Kidney (tissue), 14 donors: ENCODE data around the gene CXorf38. TPM values are rescaled to one million over a fixed set of nuclear protein-coding genes. Genes with fewer than 3 reads are reported as not detected.

Experiments used
- DNase-seq, 5 donors: peaks; one replicate each; pipeline ENCODE4 v3.0.0-alpha.2; 2013 to 2020
- FAIRE-seq: peaks from 2 replicates; lab custom pipeline; 2012; peaks lifted over from hg19 to GRCh38; lab: Jason Lieb, UNC
- H3K27ac ChIP-seq, 2 donors: one replicate each; pipeline ENCODE4 v1.7.0; 2013; ENCODE audit warnings: low read depth in 2 of 2, low read length in 2 of 2, inconsistent platforms in 1 of 2
- H3K27me3 ChIP-seq: one replicate; pipeline ENCODE4 v1.7.1; 2013; ENCODE audit warnings: low read length, inconsistent platforms; ENCODE audit not compliant: control insufficient read depth, insufficient read depth
- H3K36me3 ChIP-seq, 3 donors: one replicate each; pipeline versions ENCODE4 v1.7.0 to v1.7.1; 2013; ENCODE audit warnings: low read length in 3 of 3, control low read depth in 1 of 3, inconsistent platforms in 1 of 3; ENCODE audit not compliant: insufficient read depth in 3 of 3, control insufficient read depth in 2 of 3
- H3K4me1 ChIP-seq, 3 donors: one replicate each; pipeline versions ENCODE4 v1.7.0 to v1.7.1; 2013; ENCODE audit warnings: low read length in 3 of 3, inconsistent platforms in 1 of 3, low read depth in 1 of 3; ENCODE audit not compliant: control insufficient read depth in 2 of 3, insufficient read depth in 2 of 3
- H3K4me3 ChIP-seq, 3 donors: one replicate each; pipeline versions ENCODE4 v1.7.0 to v1.8.1; 2013; ENCODE audit warnings: low read length in 3 of 3, control low read depth in 1 of 3, inconsistent platforms in 1 of 3
- H3K9ac ChIP-seq, 3 donors: one replicate each; pipeline versions ENCODE4 v1.7.0 to v1.7.1; 2013; ENCODE audit warnings: low read length in 3 of 3, control low read depth in 1 of 3, inconsistent platforms in 1 of 3
- H3K9me3 ChIP-seq, 3 donors: one replicate each; pipeline versions ENCODE4 v1.7.0 to v1.7.1; 2013; ENCODE audit warnings: low read length in 3 of 3, control low read depth in 1 of 3, inconsistent platforms in 1 of 3; ENCODE audit not compliant: control insufficient read depth in 2 of 3, insufficient read depth in 1 of 3
- CTCF ChIP-seq: IDR thresholded peaks from 3 replicates; pipeline ENCODE4 v1.5.1; 2012; ENCODE audit warnings: mild to moderate bottlenecking, moderate library complexity, borderline replicate concordance; ENCODE audit not compliant: insufficient read depth; ENCODE audit errors: extremely low read depth
- intact Hi-C: fragments of 100-400 bp; cut with DNase I; formaldehyde crosslinking; loops from one replicate; pipeline ENCODE4 v1.11.1; 2022
- polyA plus RNA-seq: library from polyadenylated mRNA; stranded (reverse); fragments of 350-450 nt; fragmentation: Illumina TruSeq; extraction: RNeasy Lipid Tissue Mini Kit (QIAGEN cat#74804); gene quantifications from one replicate; pipeline ENCODE4 v1.2.3, GENCODE V29; 2014; ENCODE audit warnings: low read depth, low replicate concordance; ENCODE audit not compliant: insufficient read depth
- total RNA-seq: library from RNA; stranded (reverse); fragmentation: NEBNext Ultra II Directional; extraction: Animal tissue kit (Norgen Biotek cat#: 25700); gene quantifications from one replicate; pipeline ENCODE4 v1.2.1, GENCODE V29; 2021
- donor health status: control.
- donor health status: control.
- donor health status: control.
- donor health status: control.
- donor health status: control.
- donor health status: DM: yes; HTN: yes; CAD: no.
- donor health status: Normal renal cell carcinoma (clear cell type).

CXorf38 gene
- total and polyA plus RNA-seq, 2 donors from 2014 or later: 6.3 to 19.3 TPM

DNA sequence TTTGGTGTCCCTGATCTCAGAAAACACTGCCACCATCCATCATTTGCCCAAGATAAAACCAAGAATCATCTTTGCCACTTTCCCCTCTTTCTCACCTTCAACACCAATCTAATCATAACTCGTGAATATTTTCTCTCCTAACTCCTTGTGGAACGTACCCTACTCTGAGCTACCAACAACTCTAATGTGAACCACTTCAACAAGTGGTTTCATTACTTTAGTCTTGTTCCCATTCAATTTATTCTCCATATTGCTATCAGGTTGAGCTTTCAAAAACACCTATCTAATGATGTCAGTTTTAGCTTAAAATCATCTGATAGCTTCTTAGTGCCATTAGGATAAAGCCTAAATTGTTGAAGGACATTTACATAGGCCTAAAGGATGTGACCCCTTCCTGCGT is 39.8 kb upstream of the CXorf38 start:
- no peak overlapping the region for H3K9ac ChIP-seq
- no peak overlapping the region for H3K4me3 ChIP-seq
- peaks cover 2 to 28% (median 3%) of the 10 kb centered on the region in 3 donors for H3K36me3 ChIP-seq
- intact Hi-C loops: no loop called here
- H3K27ac ChIP-seq: no peak overlapping the region
- no peak for DNase-seq
- no peaks in the 10 kb centered on the region for H3K9me3 ChIP-seq
- H3K4me1 ChIP-seq: peaks cover 0 to 16% (median 7%) of the 10 kb centered on the region in 3 donors
- no peak for FAIRE-seq
- H3K27me3 ChIP-seq: peaks cover 5% of the 10 kb centered on the region
- no peak for TF ChIP-seq CTCF

DNA sequence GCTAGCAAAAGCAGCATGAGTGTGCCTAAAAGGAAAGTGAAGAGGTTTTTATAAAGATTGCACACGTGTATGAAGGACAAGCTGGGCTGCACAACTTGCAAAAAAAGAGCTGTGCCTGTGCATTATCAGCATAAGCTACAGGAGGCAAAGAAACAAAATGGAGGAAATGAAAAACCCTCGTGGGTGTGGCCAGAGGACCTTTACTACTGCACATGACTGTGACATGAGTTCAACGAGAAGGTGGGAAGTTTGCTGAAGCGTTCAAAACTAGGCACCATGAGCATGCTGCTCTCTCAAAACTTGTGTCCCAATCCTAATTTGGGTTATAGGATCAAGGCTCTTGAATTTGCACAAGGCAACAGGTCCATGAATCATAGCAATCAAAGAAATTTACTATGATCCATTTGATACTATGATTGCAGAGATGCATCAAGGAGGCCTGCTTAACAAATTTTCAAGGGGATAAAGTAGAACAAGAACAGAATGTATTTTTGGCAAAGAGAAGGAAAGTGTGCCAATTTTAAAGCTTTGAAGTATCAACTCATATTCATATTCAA is 38.1 kb upstream of the CXorf38 start:
- intact Hi-C loops: no loop called here
- FAIRE-seq: no peak

GRCh38 chrX:40684092-40684491 is 36.7 kb upstream of the CXorf38 start:
- Histone ChIP-seq H3K27me3 (peaks cover 5% of the 10 kb centered on the region), H3K4me3 (no peak overlapping the region), H3K4me1 (peaks cover 0 to 16% (median 7%) of the 10 kb centered on the region in 3 donors), H3K9me3 (no peaks in the 10 kb centered on the region), H3K9ac (no peak overlapping the region), H3K27ac (no peak overlapping the region), H3K36me3 (peaks cover 6 to 31% (median 7%) of the 10 kb centered on the region in 3 donors)
- peak in 3 of 5 donors; percentile 5 to 27 (median 9) for DNase-seq
- no peak for TF ChIP-seq CTCF
- intact Hi-C loops: no loop called here
- FAIRE-seq: no peak

More for the DNA sequence above, 38.1 kb upstream of the CXorf38 start:
- no peak overlapping the region for H3K27ac ChIP-seq
- no peak overlapping the region for H3K4me3 ChIP-seq
- peaks cover 3 to 27% (median 4%) of the 10 kb centered on the region in 3 donors for H3K36me3 ChIP-seq
- no peak for TF ChIP-seq CTCF
- no peaks in the 10 kb centered on the region for H3K9me3 ChIP-seq
- H3K9ac ChIP-seq: no peak overlapping the region
- H3K27me3 ChIP-seq: peaks cover 5% of the 10 kb centered on the region
- DNase-seq: peak in 1 of 5 donors; percentile 3
- H3K4me1 ChIP-seq: peaks cover 0 to 16% (median 7%) of the 10 kb centered on the region in 3 donors
